ENCODE results near the gene RASGRP2.

The RASGRP2 gene

GRCh38 chr11:64755681-64756361 is 11.9 kb upstream of the RASGRP2 start:
- no peak for DNase-seq

GRCh38 chr11:64754919-64755662 is 11.1 kb upstream of the RASGRP2 start:
- no peak for DNase-seq

- no peak for DNase-seq
These were observed 10.4 kb upstream of the RASGRP2 start for GRCh38 chr11:64754124-64754918.

- no peak for DNase-seq
These were observed 9.6 kb upstream of the RASGRP2 start for GRCh38 chr11:64753380-64754123.

DNA sequence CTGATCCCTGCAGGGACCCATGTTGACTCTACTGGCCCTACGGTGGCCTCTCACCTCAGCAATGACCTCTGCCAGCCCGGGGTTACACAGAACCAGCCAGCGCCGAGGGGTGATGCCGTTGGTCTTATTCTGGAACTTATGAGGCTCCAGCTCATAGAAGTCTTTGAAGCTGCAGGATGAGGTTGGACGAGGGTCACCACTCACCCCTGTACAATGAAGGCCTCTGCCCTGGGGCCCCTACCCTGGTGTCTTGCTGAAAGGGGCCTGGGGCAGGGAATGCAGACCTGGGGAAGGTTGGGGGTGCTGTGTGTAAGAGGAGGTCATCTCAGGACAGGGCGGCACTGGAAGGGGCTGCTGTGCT is 9.1 kb upstream of the RASGRP2 start:
- DNase-seq: no peak

- no peak for DNase-seq
These were observed 8.4 kb upstream of the RASGRP2 start for GRCh38 chr11:64752175-64752970.

- DNase-seq: no peak
These were observed 7.6 kb upstream of the RASGRP2 start for GRCh38 chr11:64751580-64751979.

- no peak for DNase-seq
These were observed 7.2 kb upstream of the RASGRP2 start for GRCh38 chr11:64751136-64751535.

DNA sequence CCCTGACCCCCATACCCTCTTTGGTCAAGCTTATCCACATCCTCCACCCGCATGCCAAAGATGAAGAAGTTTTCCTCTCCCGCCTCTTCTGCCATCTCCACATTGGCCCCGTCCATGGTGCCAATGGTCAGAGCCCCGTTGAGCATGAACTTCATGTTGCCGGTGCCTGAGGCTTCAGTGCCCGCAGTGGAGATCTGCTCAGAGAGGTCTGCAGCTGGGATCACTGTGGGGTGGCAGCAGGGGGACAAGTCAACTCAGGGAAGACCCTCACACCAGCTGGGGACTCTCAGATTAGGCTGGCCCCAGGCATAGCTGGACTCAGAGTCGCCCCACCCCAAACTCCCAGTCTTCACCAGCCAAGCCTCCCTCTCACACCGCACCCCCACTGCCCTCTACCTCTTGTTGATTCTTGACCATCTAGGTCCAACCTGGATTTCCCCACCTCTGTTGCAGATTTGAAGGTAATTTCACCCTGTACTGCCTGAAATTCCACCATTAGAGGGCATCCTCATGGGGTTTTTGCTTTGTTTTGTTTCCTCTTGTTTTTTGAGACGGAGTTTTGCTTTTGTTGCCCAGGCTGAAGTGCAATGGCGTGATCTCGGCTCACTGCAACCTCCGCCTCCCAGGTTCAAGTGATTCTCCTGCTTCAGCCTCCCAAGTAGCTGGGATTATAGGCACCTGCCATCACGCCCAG is 6.6 kb upstream of the RASGRP2 start:
- no peak for DNase-seq

GRCh38 chr11:64747961-64748665 is 4.2 kb upstream of the RASGRP2 start:
- no peak for DNase-seq

- DNase-seq: no peak
These were observed 2.5 kb upstream of the RASGRP2 start for GRCh38 chr11:64746486-64746885.

DNA sequence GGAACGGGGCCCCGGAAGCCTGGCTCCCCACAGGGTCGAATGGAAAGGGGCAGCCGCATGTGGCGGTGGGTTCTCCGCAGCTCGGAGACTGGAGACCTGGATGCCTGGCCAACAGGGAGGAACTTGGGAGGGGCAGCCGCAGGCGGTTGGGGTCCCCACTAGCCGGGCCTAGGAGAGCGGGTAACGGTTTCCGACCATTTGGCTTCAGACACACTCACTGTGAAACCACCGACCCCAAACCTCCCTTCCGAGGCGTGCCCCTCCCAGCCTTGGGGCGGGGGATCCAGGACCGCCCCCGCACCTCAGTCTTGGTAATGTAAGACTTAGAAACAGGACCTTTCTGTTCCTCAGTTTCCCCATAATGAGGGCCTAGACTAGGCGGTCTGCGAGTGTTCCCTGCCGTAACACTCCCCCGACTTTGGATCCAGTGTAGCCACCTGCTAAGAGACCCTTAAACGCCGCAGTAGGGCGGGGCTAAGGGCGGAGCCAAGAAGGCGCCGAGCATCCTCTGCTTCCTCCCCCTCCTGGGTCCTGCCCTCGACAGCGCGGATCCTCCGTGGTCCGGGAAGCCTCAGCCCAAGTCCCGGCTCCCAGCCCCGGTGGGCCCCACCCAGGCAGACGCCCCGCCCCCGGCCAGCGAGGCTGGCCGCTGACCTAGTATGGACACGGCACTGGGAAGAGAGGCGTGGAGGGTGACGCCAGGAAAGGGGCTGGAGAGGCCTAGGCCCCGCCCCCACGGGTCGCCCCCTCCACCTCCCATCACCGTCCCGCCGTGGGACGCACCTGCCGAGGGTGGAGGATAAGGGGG is 1.8 kb upstream of the RASGRP2 start:
- DNase-seq: peak; percentile 45 to 52

DNA sequence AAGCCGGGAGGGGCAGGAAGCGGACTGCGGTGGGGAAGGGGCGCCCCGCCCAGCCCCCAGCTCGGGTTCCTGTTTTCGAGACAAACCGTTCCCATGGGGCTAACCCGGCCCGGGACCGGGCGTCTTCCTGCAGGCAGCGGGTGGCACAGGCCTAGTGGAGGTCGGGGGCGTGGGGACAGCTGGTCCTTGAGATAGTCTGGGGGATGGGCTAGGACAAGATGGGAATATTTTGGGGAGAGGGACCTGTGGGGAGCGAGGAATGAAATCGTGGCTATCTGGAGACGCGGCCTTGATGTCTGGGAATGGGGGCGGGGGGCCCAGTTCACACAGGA is 1.2 kb upstream of the RASGRP2 start:
- peak; percentile 66 to 72 for DNase-seq

- no peak for DNase-seq
These were observed 724 bp upstream of the RASGRP2 start for GRCh38 chr11:64744544-64745188.

GRCh38 chr11:64742889-64743590 is 902 bp downstream of the RASGRP2 start:
- DNase-seq: peak; percentile 52 to 70

DNA sequence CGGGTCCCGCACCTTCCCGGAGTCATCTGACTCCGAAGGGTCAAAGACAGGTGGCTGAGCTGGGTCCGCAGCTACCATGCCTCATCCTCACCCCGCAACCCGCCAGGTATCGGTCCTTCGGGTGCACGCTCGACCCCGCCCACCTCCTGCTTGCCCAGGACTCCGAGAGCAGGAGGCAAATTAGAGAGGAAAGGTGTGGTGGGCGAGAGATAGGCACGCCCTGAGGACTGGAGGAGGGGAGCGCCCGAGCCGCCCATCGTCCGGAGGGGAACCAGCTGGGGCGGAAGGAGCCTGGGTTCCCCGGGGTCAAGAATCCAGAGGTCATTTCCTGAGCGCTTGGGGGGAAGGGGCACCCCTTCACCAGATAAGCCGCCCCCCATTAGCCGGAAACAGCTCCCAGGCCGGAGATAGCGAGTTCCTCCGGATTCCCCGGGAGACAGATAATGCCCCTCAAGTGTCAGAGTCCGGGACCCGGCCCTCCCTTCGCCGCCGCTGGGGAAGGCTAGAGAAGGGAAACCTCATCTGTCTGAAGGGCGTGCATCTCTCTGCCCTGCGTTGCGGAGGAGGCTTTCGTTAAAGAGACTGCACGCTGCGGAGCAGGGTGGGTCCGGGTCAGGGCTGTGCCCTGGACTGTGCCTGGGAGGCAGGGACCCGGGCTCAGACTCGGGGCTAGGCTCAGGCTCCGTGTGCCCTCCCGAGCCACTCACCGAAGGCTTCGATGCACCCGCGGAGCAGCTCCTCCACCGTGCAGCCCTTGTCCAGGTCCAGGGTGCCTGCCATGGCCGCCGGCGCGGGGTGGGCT is 1.7 kb downstream of the RASGRP2 start:
- DNase-seq: peak in 1 of 2 experiments; percentile 19

DNA sequence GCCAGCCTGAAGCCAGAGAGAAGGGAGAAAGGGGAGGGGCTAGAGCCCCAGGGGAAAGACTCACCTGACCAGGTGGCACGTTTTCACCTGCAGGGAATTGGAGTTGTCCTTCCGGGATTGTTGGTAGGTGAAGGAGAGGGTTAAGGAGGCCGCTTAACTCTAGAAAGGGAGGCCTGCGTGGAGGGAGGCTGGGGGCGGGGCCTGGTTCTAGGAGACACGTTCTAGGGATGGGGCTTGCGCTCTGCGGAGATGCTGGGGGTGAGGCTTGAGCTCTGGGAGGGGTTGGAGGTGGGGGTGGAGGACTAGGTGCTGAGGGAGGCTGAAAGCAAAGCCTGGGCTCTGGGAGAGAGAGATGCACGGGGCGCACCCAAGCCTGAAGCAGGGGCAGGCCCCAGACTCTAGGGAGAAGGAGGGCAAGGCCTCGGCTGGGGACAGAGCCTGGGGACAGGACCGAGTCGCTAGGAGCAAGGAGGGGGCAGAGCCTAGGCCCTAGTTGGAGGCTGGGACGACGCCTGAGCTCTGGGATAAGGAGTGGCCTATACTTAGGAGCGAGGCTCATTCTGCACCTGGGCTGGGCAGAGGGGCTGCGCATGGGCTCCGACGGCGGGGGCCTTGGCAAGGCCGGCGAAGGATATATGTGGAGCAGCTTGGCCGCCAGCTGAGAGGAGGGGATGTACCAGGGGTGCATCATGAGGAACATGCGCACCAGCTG is 2.4 kb downstream of the RASGRP2 start:
- no peak for DNase-seq
